Neutrophil (primary cell): Measurements from ENCODE around the gene HSPBP1.

ENCODE experiments used
- H3K27ac ChIP-seq: fragments of 200-600 bp; sonication (generic); 2 replicates; pipeline ENCODE4 v1.5.1; 2016; ENCODE audit warnings: mild to moderate bottlenecking, moderate library complexity
- H3K27me3 ChIP-seq: fragments of 200-600 bp; sonication (generic); 2 replicates; pipeline ENCODE4 v1.6.0; 2016; ENCODE audit warnings: mild to moderate bottlenecking
- H3K36me3 ChIP-seq: fragments of 200-600 bp; sonication (generic); 2 replicates; pipeline ENCODE4 v1.5.1; 2017
- H3K4me1 ChIP-seq, 2 experiments: fragments of 200-600 bp in 1 of 2; sonication (generic) in 1 of 2; 1 replicate in 1 of 2; 2 replicates in 1 of 2; pipeline versions ENCODE4 v1.5.1 to v1.6.1; 2013 to 2016; ENCODE audit warnings: low read depth in 1 of 2, low read length in 1 of 2, mild to moderate bottlenecking in 1 of 2, moderate library complexity in 1 of 2; ENCODE audit not compliant: control insufficient read depth in 1 of 2, insufficient read depth in 1 of 2
- H3K4me3 ChIP-seq, 2 experiments: fragments of 200-600 bp in 1 of 2; sonication (generic) in 1 of 2; 1 replicate in 1 of 2; 2 replicates in 1 of 2; pipeline ENCODE4 v1.5.1; 2013 to 2016; ENCODE audit warnings: low read depth in 1 of 2, low read length in 1 of 2, mild to moderate bottlenecking in 1 of 2, moderate library complexity in 1 of 2
- H3K9me3 ChIP-seq: fragments of 200-600 bp; sonication (generic); 2 replicates; pipeline ENCODE4 v1.5.1; 2016
- CTCF ChIP-seq: fragments of 200-600 bp; sonication (generic); IDR thresholded peaks from 2 replicates; pipeline ENCODE4 v1.5.1; 2016; ENCODE audit warnings: antibody characterized with exemption

The HSPBP1 gene

GRCh38 chr19:55284405-55285058 lies 4.6 kb upstream of the HSPBP1 start:
- no peak overlapping the region for H3K27ac ChIP-seq
- peaks cover 5 to 11% of the 10 kb centered on the region in 2 experiments for H3K4me1 ChIP-seq
- no peak for TF ChIP-seq CTCF
- H3K27me3 ChIP-seq, result peaks cover 35% of the 10 kb centered on the region
- H3K9me3 ChIP-seq, result no peaks in the 10 kb centered on the region
- H3K36me3 ChIP-seq, result no peaks in the 10 kb centered on the region
- H3K4me3 ChIP-seq, result no peak overlapping the region

GRCh38 chr19:55283548-55284377 lies 3.9 kb upstream of the HSPBP1 start, which contains the start of gene BRSK1:
Gene BRSK1, plus strand, starts transcription at chr19:55283997. Its CDS starts 446 bp downstream, at chr19:55284443.
- H3K4me1 ChIP-seq, result peaks cover 6 to 14% of the 10 kb centered on the region in 2 experiments
- no peak within 1 kb of the TSS for H3K4me3 ChIP-seq
- no peak within 1 kb of the TSS for H3K27ac ChIP-seq
- no peaks in the 10 kb centered on the region for H3K9me3 ChIP-seq
- no peaks in the 10 kb centered on the region for H3K36me3 ChIP-seq
- TF ChIP-seq CTCF, result no peak
- H3K27me3 ChIP-seq, result peaks cover 35% of the 10 kb centered on the region

- Histone ChIP-seq H3K4me1 (peaks cover 6 to 14% of the 10 kb centered on the region in 2 experiments), H3K4me3 (peak overlapping the region; percentile 73 to 83), H3K27me3 (peaks cover 21% of the 10 kb centered on the region), H3K36me3 (no peaks in the 10 kb centered on the region), H3K27ac (no peak overlapping the region), H3K9me3 (no peaks in the 10 kb centered on the region)
- no peak for TF ChIP-seq CTCF
Measured at GRCh38 chr19:55279340-55279739, 570 bp downstream of the HSPBP1 start.

GRCh38 chr19:55278391-55279135 lies 1.3 kb downstream of the HSPBP1 start:
- Histone ChIP-seq H3K36me3 (no peaks in the 10 kb centered on the region), H3K4me3 (no peak overlapping the region), H3K4me1 (peaks cover 6 to 14% of the 10 kb centered on the region in 2 experiments), H3K27me3 (peaks cover 13% of the 10 kb centered on the region), H3K9me3 (no peaks in the 10 kb centered on the region), H3K27ac (no peak overlapping the region)
- TF ChIP-seq CTCF, result no peak

- no peak for TF ChIP-seq CTCF
- peaks cover 2% of the 10 kb centered on the region for H3K27me3 ChIP-seq
- no peaks in the 10 kb centered on the region for H3K36me3 ChIP-seq
- no peak overlapping the region for H3K4me3 ChIP-seq
- H3K9me3 ChIP-seq, result no peaks in the 10 kb centered on the region
- no peak overlapping the region for H3K27ac ChIP-seq
- H3K4me1 ChIP-seq, result peaks cover 6 to 14% of the 10 kb centered on the region in 2 experiments
Measured at GRCh38 chr19:55277494-55277893, 2.4 kb downstream of the HSPBP1 start.
